BJ (cell line): ENCODE data around the gene GBP7. TPM values are rescaled to one million over a fixed set of nuclear protein-coding genes. Genes with fewer than 3 reads are reported as not detected.

Experiments
- CTCF ChIA-PET: fragments of 350-600 bp; formaldehyde crosslinking; extraction: SDS; loops from one replicate; lab custom pipeline; 2021; ENCODE audit warnings: antibody characterized with exemption, inconsistent platforms; lab: Yijun Ruan, JAX
- POLR2A ChIA-PET: fragments of 300-600 bp; sonication (Branson Sonifier 250); formaldehyde crosslinking; extraction: SDS; loops from one replicate; lab custom pipeline; 2021; ENCODE audit warnings: antibody characterized with exemption; lab: Charles Lee
- DNase-seq: peaks from one replicate; pipeline ENCODE4 v3.0.0-alpha.2; 2011; ENCODE audit warnings: low read depth
- H3K27me3 ChIP-seq: 2 replicates; pipeline ENCODE4 v1.6.0; 2011; ENCODE audit warnings: low read length; ENCODE audit not compliant: control insufficient read depth, insufficient read depth
- H3K36me3 ChIP-seq: 2 replicates; pipeline ENCODE4 v1.5.1; 2011; ENCODE audit warnings: low read length; ENCODE audit not compliant: control insufficient read depth, insufficient read depth
- H3K4me3 ChIP-seq: 2 replicates; pipeline ENCODE4 v1.5.1; 2011; ENCODE audit warnings: low read depth, mild to moderate bottlenecking, control low read depth, low read length
- polyA plus RNA-seq: library from polyadenylated mRNA; depleted of rRNA; stranded (reverse); fragments of >200 nt; gene quantifications from 2 replicates; pipeline ENCODE4 v1.2.3, GENCODE V29; 2011
- TF ChIP-seq, protein P1 (sequence below): IDR thresholded peaks from 2 replicates; pipeline ENCODE4 v1.5.1; 2011; ENCODE audit warnings: low read depth, mild to moderate bottlenecking, control low read depth, inconsistent platforms, low read length, moderate library complexity; ENCODE audit not compliant: insufficient read depth

The GBP7 gene
- polyA plus RNA-seq, 1 experiment: not detected

DNA sequence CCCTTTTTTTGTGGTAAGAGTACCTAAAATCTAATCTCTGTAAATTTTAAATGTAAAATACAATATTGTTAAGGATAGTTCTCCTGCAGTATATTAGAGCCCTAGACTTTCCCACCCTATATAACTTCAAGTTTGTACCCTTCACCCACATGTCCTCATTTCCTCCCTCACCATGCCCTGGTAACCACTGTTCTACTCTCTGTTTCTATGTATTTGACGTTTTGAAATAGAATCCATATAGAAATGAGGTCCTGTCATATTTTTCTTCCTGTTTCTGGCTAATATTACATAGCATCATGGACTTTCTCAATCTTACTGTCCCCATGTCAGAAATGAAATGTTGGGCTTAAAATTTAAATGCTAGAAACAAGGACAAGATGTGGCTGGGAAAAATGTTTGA lies 24.8 kb downstream of the GBP7 start:
- TF ChIP-seq, protein P1, sequence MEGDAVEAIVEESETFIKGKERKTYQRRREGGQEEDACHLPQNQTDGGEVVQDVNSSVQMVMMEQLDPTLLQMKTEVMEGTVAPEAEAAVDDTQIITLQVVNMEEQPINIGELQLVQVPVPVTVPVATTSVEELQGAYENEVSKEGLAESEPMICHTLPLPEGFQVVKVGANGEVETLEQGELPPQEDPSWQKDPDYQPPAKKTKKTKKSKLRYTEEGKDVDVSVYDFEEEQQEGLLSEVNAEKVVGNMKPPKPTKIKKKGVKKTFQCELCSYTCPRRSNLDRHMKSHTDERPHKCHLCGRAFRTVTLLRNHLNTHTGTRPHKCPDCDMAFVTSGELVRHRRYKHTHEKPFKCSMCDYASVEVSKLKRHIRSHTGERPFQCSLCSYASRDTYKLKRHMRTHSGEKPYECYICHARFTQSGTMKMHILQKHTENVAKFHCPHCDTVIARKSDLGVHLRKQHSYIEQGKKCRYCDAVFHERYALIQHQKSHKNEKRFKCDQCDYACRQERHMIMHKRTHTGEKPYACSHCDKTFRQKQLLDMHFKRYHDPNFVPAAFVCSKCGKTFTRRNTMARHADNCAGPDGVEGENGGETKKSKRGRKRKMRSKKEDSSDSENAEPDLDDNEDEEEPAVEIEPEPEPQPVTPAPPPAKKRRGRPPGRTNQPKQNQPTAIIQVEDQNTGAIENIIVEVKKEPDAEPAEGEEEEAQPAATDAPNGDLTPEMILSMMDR: no peak

DNA sequence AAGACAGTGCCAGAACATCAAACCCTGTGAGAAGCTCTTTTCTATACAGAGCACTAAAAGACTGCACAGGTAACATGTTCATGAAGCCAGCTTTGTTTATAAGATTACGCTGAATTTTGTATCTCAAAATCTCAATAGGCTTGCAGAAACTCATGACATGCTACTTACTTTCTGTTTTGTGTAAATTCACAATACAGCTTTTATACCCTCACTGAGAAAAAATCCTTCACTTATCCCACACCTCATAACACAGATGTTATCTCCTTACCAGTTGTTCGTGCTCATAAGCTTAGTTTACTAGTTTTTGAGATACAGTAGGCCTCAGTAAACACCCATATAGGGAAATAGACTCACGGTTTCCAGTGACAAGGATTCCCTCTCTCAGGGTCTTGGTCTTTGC lies 25.8 kb downstream of the GBP7 start:
- no peaks in the 10 kb centered on the region for H3K27me3 ChIP-seq
- H3K36me3 ChIP-seq: no peaks in the 10 kb centered on the region
- no peak overlapping the region for H3K4me3 ChIP-seq
- CTCF ChIA-PET: interaction anchor here (1.2 to 1.7 kb wide), 2 partner anchors 12 to 151 kb away, joined by 4 to 8 read pairs; no protein-coding TSS in a partner anchor
- no peak for DNase-seq
- TF ChIP-seq, protein P1: no peak
- POLR2A ChIA-PET: no interaction called here

More for the DNA sequence above, 24.8 kb downstream of the GBP7 start:
- H3K36me3 ChIP-seq: no peaks in the 10 kb centered on the region
- ChIA-PET CTCF (no interaction called here), POLR2A (no interaction called here)
- DNase-seq: no peak
- H3K4me3 ChIP-seq: no peak overlapping the region
- H3K27me3 ChIP-seq: no peaks in the 10 kb centered on the region

DNA sequence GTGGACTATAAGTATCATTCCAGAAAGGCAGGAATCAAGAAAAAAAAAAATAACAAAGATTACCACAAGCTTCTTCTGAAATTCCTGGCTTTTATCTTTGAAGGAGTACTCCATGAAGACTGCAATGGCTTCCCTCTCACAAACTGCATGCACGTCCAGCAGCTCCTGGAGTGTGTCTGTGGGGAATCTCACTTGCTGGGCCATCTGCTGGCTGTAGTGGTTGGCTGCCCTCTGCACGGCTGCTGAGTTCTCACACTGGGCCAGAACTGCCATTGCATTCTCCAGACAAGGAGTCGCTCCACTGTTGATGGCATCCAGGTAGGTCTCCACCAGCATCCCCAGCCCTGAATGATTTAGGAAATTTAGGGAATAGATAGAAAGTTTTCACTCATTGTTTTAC lies 26.6 kb downstream of the GBP7 start:
- no peak for DNase-seq
- ChIA-PET POLR2A (no interaction called here), CTCF (interaction anchor here (0.5 to 1.7 kb wide), 5 partner anchors 13 to 209 kb away, joined by 3 to 8 read pairs (median 3); no protein-coding TSS in a partner anchor)
- Histone ChIP-seq H3K4me3 (no peak overlapping the region), H3K27me3 (no peaks in the 10 kb centered on the region), H3K36me3 (no peaks in the 10 kb centered on the region)
- TF ChIP-seq, protein P1: peak; percentile 48

DNA sequence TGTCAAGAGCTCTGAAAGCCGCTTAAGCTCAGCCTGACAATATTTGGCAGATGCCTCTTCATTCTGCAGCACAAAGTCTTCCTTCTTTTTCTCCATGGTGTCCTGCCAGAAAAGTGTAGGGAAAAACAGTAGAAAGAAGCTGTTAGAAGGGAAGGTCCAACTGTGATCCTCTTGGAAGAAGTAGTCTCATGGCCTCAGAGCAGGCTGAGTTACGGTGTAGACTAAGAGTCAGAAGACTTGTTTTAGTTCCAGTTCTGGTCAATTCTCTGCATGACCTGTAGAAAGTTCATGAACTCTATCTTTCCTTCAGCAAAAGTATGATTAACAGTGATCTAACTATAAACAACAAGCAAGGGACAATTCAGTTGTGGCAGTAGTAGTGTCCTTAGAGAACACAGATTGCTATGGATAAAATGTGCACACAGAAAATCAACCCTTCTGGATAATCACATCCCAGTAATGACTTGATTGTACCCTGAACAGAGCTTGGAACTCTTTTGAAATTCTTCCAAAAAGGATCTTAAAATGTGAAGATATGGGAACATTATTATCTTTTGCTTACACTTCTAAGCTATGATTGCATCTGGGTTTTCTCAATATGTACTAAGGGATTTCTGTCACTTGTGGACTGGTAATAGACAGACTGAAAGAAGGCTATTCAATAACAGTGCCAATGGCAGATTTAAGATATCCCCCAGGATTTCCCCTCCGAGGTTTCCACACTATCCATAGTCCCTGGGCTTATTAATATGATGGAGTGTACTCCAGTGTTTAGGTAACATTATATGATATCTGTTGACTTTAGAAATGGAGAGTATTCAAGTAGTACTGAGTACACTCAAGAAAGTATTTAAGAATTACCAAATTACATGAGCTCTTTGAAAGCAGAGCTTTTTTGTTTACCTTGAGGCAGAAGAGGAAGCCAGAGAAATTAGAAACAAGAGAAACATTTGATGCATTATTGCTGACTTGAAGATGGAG lies 27.8 kb downstream of the GBP7 start:
- TF ChIP-seq, protein P1: no peak
- CTCF ChIA-PET: interaction anchor here (1.3 kb wide), 1 partner anchor 150 kb away, joined by 3 read pairs; no protein-coding TSS in a partner anchor

DNA sequence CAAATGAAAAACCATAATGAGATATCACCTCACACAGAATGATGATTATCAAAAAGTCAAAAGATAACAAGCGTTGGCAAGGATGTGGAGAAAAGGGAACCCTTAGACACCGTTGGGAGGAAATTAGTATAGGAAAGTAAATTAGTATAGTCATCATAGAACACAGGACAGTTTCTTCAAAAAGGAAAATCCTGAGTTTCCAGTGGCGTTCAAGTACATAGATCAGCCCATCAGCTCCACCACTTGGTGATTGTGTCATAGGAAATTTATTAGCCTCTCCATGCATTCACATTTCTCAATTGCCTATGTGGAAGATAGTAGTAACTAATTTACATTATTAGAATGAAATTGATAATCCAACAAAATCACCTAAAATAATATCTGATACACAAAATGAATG lies 29.1 kb downstream of the GBP7 start:
- Histone ChIP-seq H3K4me3 (no peak overlapping the region), H3K36me3 (no peaks in the 10 kb centered on the region), H3K27me3 (no peaks in the 10 kb centered on the region)
- ChIA-PET CTCF (no interaction called here), POLR2A (no interaction called here)
- TF ChIP-seq, protein P1: no peak
- no peak for DNase-seq

More for the DNA sequence above, 27.8 kb downstream of the GBP7 start:
- DNase-seq: no peak
- Histone ChIP-seq H3K27me3 (no peaks in the 10 kb centered on the region), H3K4me3 (no peak overlapping the region), H3K36me3 (no peaks in the 10 kb centered on the region)
- POLR2A ChIA-PET: no interaction called here
